AG04449 (cell line): ENCODE results near the gene ANKS1B.

Experiments used
- CTCF ChIA-PET: fragments of 350-600 bp; formaldehyde crosslinking; extraction: SDS; loops from one replicate; lab custom pipeline; 2021; ENCODE audit warnings: antibody characterized with exemption; lab: Yijun Ruan, JAX
- POLR2A ChIA-PET: fragments of 400-600, 350-600 bp; formaldehyde crosslinking; extraction: SDS; loops from one replicate; lab custom pipeline; 2020; ENCODE audit warnings: antibody characterized with exemption, inconsistent platforms; lab: Yijun Ruan, JAX
- DNase-seq: peaks from one replicate; pipeline ENCODE4 v3.0.0-alpha.2; 2010; ENCODE audit warnings: low read depth, low spot score
- H3K4me3 ChIP-seq: 2 replicates; pipeline ENCODE4 v1.5.1; 2011; ENCODE audit warnings: low read depth, mild to moderate bottlenecking, control low read depth, low read length
- TF ChIP-seq, protein P1 (sequence below): IDR thresholded peaks from one replicate; pipeline ENCODE4 v1.5.1; 2011; ENCODE audit warnings: mild to moderate bottlenecking, moderate library complexity, low read length, control low read depth, inconsistent platforms; ENCODE audit not compliant: insufficient read depth; ENCODE audit errors: missing control alignments

The ANKS1B gene

DNA sequence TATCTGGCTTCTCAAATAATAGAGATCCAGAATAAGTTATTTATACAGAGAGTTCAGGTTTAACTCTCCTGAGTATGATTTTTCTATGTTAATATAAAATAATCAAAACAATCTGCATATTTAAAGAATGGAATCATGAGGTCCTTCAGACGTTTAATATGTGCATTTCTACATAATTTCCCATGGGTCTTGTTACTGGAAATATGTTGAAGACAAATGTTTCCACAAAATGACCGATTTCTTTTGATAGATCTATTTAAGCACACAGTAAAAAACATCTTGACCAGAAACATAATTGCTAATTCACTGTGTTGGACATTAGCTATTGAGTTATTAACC lies 957.7 kb downstream of the ANKS1B start:
- H3K4me3 ChIP-seq = no peak overlapping the region
- ChIA-PET CTCF (no interaction called here), POLR2A (no interaction called here)
- TF ChIP-seq, protein P1, sequence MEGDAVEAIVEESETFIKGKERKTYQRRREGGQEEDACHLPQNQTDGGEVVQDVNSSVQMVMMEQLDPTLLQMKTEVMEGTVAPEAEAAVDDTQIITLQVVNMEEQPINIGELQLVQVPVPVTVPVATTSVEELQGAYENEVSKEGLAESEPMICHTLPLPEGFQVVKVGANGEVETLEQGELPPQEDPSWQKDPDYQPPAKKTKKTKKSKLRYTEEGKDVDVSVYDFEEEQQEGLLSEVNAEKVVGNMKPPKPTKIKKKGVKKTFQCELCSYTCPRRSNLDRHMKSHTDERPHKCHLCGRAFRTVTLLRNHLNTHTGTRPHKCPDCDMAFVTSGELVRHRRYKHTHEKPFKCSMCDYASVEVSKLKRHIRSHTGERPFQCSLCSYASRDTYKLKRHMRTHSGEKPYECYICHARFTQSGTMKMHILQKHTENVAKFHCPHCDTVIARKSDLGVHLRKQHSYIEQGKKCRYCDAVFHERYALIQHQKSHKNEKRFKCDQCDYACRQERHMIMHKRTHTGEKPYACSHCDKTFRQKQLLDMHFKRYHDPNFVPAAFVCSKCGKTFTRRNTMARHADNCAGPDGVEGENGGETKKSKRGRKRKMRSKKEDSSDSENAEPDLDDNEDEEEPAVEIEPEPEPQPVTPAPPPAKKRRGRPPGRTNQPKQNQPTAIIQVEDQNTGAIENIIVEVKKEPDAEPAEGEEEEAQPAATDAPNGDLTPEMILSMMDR = no peak
- DNase-seq = no peak

DNA sequence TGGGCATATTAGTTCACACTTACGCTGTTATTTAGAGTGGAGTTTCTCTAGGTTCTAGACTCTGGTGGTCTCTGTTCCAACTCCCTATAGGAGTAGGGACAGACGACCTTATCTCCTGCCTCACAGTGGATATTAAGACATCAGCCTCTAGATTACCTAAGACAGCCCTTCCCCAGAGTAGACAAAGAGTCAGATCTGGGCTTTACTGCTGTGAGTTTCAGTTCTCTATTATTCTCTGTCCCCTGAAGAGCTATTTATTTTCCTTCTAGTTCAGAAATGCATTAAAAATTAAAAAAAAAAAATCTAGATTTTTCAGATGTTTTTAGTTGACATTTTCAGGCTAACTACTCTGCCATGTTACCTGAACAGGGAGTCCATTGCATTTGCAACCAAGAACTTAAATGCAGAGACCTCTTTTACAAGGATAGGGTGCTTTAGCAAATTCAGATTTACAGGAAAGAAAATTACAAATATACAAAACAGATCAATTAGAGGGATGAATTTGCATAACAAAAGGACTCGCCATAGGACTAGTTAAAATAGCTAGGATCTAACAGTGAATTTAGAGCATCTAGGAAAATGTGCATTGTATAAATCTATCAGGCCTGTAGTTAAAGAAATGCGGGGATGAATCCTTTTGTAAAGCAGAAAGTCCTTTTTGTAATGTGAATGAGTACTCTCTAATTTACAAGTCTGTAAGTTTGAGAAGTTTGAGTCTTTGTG lies 958.2 kb downstream of the ANKS1B start:
- TF ChIP-seq, protein P1 = no peak
- no peak for DNase-seq
- ChIA-PET POLR2A (no interaction called here), CTCF (no interaction called here)
- H3K4me3 ChIP-seq = no peak overlapping the region

DNA sequence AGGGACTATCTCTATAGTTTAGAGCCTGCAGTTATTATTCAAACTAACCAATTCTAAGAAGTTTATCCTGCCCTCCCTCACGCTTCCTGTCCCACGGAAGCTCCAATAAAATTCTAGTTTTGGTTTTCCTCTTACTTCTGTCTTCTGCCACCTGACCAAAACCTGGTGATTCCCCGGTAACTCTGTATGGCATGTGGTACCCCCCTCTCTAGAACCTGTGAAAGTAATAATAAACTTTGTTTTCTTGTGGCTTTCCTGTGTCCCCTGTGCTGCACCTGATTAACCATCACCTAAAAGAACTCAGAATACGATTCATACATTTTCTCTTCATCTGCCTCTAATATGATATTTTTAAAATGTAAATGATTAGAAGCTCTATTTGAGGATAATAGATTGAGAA lies 959.9 kb downstream of the ANKS1B start:
- ChIA-PET POLR2A (no interaction called here), CTCF (no interaction called here)
- TF ChIP-seq, protein P1 = no peak
- no peak overlapping the region for H3K4me3 ChIP-seq
- DNase-seq = no peak

DNA sequence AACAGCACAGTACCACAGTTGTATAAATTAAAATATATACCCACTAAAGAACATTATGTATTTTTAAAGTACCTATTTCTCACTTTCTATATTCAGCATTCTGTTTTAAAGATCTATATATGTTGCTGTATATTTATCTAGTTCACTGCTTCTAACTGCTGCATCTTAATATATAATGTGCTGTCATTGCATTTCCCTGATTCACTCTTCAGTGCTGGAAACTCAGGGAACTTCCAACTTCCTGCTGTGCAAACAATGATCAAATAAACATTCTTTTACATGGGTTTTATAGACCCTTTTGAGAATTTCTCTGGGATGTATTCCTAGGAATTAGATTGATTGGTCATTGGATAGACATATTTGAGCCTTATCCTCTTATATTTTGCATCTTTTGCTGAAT lies 960.5 kb downstream of the ANKS1B start:
- no peak overlapping the region for H3K4me3 ChIP-seq
- TF ChIP-seq, protein P1 = no peak
- no peak for DNase-seq
- CTCF ChIA-PET = no interaction called here
- POLR2A ChIA-PET = no interaction called here

DNA sequence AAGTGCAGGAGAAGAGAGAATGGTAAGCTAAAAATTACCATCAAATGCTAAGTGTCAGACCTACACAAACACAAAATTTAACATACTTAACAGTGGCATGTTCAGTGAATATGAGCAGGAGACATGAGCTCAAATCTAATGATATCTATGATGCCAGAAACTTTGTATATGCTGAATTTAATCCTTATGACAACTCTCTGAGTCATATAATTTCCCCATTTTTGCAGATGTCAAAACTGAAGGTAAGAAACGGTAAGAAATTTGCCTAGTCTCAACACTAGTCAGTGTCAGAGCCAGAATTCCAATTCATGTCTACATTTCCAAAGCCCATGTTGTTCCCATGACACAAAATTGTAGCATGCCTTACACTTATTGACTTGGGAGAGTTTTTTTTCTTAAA lies 963.9 kb downstream of the ANKS1B start:
- H3K4me3 ChIP-seq = no peak overlapping the region
- TF ChIP-seq, protein P1 = no peak
- no peak for DNase-seq
- CTCF ChIA-PET = no interaction called here
- POLR2A ChIA-PET = no interaction called here

DNA sequence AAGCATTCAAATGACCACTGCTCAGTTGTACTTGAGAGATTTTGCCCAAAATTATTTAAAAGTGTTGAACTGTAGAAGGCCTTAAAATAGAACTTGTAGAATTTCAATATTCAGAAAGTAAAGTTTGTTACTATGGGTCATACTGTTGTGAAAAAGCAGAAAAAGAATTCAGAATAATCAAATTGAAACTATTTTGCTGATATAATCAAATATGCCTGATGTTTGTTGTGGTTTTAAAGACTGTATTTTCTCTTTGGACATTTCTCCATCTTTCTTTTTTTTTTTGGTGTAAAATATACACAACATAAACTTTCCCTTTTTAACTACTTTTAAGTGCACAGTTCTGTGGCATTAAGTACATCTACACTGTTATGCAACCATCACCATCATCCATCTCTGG lies 964.9 kb downstream of the ANKS1B start:
- ChIA-PET POLR2A (no interaction called here), CTCF (no interaction called here)
- no peak overlapping the region for H3K4me3 ChIP-seq
- TF ChIP-seq, protein P1 = no peak
- DNase-seq = no peak
